HL-60 (cell line): ENCODE measurements around the gene OLFM4.

Experiments
- POLR2AphosphoS5 ChIP-seq: IDR thresholded peaks from 2 replicates; pipeline ENCODE4 v1.6.1; 2012; ENCODE audit warnings: low read depth
- TF ChIP-seq, protein P1 (sequence below): IDR thresholded peaks from one replicate; pipeline ENCODE4 v1.5.1; 2011; ENCODE audit warnings: low read length, control low read depth, inconsistent platforms; ENCODE audit not compliant: insufficient read depth

DNA sequence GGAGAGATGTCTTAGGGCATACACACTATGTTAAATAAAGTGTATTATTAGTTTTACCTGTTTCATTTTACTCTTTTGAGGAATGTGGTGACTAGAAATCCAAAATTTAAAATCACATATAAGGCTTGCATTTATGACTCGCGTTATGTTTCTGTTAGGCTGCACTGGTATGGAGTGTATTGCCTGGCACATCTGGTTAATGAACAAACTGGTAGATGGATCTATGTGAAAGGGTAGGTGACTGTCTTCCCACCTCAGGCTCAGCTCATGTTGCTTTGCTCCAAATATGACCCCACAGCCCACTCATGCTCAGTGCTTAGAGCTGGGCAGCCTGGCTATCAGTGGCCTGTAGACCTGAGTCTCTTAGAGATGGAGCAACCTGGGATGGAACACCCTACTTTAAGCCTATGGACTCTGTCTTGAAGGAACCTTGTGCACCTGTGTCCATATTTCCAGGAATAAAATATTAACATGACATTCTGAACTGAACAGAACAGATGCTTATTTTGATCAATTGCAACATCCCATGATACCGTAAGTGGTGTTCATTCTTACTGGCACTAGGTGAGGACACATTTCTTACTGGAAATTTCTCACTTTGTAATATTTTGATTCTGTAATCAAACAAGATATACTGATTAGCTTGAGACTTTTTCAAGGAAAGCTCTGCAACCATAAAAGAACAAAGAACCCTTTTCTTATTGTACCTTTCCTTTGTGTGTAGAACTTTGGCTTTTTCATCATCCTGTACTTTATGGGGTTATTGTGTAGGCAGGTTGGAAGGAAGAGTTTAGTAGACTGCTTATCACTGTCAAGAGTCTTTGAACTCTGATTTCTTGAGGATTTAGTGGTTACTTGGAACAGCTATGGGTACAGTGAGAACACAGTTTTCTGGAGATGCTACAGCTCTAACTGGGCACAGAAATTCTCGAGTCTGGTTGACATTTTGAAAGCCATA, 9.6 kb upstream of the OLFM4 start:
- TF ChIP-seq, protein P1, sequence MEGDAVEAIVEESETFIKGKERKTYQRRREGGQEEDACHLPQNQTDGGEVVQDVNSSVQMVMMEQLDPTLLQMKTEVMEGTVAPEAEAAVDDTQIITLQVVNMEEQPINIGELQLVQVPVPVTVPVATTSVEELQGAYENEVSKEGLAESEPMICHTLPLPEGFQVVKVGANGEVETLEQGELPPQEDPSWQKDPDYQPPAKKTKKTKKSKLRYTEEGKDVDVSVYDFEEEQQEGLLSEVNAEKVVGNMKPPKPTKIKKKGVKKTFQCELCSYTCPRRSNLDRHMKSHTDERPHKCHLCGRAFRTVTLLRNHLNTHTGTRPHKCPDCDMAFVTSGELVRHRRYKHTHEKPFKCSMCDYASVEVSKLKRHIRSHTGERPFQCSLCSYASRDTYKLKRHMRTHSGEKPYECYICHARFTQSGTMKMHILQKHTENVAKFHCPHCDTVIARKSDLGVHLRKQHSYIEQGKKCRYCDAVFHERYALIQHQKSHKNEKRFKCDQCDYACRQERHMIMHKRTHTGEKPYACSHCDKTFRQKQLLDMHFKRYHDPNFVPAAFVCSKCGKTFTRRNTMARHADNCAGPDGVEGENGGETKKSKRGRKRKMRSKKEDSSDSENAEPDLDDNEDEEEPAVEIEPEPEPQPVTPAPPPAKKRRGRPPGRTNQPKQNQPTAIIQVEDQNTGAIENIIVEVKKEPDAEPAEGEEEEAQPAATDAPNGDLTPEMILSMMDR = no peak
- no peak for TF ChIP-seq POLR2AphosphoS5
